GM23248 (cell line): Measurements from ENCODE around the gene BORA. TPM values are rescaled to one million over a fixed set of nuclear protein-coding genes. Genes with fewer than 3 reads are reported as not detected.
A peak's percentile ranks its signal among the peaks of the same experiment; 100 is the strongest.

Experiments
- DNase-seq: peaks from one replicate; pipeline ENCODE4 v3.0.0-alpha.2; 2015
- H2AFZ ChIP-seq: fragments of 200-600 bp; sonication (generic); 2 replicates; pipeline ENCODE4 v1.6.1; 2016; ENCODE audit warnings: antibody characterized with exemption
- H3F3A ChIP-seq: fragments of 200-600 bp; sonication (generic); 2 replicates; pipeline ENCODE4 v1.6.1; 2016; ENCODE audit warnings: mild to moderate bottlenecking, antibody characterized with exemption, mixed run types; ENCODE audit not compliant: insufficient read depth
- H3K27ac ChIP-seq: fragments of 200-600 bp; sonication (generic); 2 replicates; pipeline ENCODE4 v1.5.1; 2016; ENCODE audit warnings: mild to moderate bottlenecking
- H3K27me3 ChIP-seq: fragments of 200-600 bp; sonication (generic); replicated peaks from 2 replicates; pipeline ENCODE4 v1.6.1; 2016; ENCODE audit warnings: mild to moderate bottlenecking; ENCODE audit not compliant: insufficient read depth
- H3K36me3 ChIP-seq: fragments of 200-600 bp; sonication (generic); 2 replicates; pipeline ENCODE4 v1.6.1; 2016; ENCODE audit warnings: low read depth, mild to moderate bottlenecking
- H3K4me1 ChIP-seq: fragments of 200-600 bp; sonication (generic); 2 replicates; pipeline ENCODE4 v1.6.1; 2016; ENCODE audit warnings: mild to moderate bottlenecking; ENCODE audit not compliant: insufficient read depth
- H3K4me2 ChIP-seq: fragments of 200-600 bp; sonication (generic); one replicate; pipeline ENCODE4 v1.6.1; 2016; ENCODE audit warnings: mild to moderate bottlenecking; ENCODE audit not compliant: unreplicated experiment
- H3K4me3 ChIP-seq: fragments of 200-600 bp; sonication (generic); 2 replicates; pipeline ENCODE4 v1.5.1; 2016; ENCODE audit warnings: mild to moderate bottlenecking
- H3K79me2 ChIP-seq: fragments of 200-600 bp; sonication (generic); 2 replicates; pipeline ENCODE4 v1.6.1; 2016; ENCODE audit warnings: mild to moderate bottlenecking; ENCODE audit not compliant: insufficient read depth
- H3K9ac ChIP-seq: fragments of 200-600 bp; sonication (generic); 2 replicates; pipeline ENCODE4 v1.6.1; 2016; ENCODE audit warnings: mild to moderate bottlenecking
- H3K9me2 ChIP-seq: fragments of 200-600 bp; sonication (generic); 2 replicates; pipeline ENCODE4 v1.6.1; 2016; ENCODE audit warnings: mixed run types, mild to moderate bottlenecking, moderate library complexity; ENCODE audit not compliant: insufficient read depth
- H3K9me3 ChIP-seq: fragments of 200-600 bp; sonication (generic); one replicate; pipeline ENCODE4 v1.6.1; 2017; ENCODE audit warnings: low read depth
- H4K20me1 ChIP-seq: fragments of 200-600 bp; sonication (generic); 2 replicates; pipeline ENCODE4 v1.6.0; 2016; ENCODE audit not compliant: insufficient read depth
- EZH2 ChIP-seq: fragments of 200-600 bp; sonication (generic); IDR thresholded peaks from 2 replicates; pipeline ENCODE4 v1.6.1; 2018; ENCODE audit warnings: antibody characterized with exemption, mild to moderate bottlenecking; ENCODE audit not compliant: insufficient read depth, poor library complexity, severe bottlenecking
- EZH2phosphoT487 ChIP-seq: fragments of 200-600 bp; sonication (generic); IDR thresholded peaks from 2 replicates; pipeline ENCODE4 v1.6.1; 2018; ENCODE audit warnings: antibody characterized with exemption, moderate library complexity, mild to moderate bottlenecking, low read depth; ENCODE audit not compliant: insufficient read depth
- WGBS, 2 experiments: methylation state at CpG; one replicate each; pipeline ENCODE4 v1.1.6; 2015 to 2017; ENCODE audit warnings: low lambda C conversion rate in 2 of 2, low coverage in 1 of 2; ENCODE audit errors: missing lambda C conversion rate in 2 of 2; 5-methylcytosine and 5-hydroxymethylcytosine counted together
- in situ Hi-C: fragments of 300-500 bp; cut with MboI; formaldehyde crosslinking; loops from 2 replicates; pipeline ENCODE4 v1.15.0; 2020
- polyA plus RNA-seq: library from polyadenylated mRNA; unstranded; fragments of >200 nt; fragmentation: Nextera tagmentation; extraction: Ambion mirVana; gene quantifications from 2 replicates; pipeline ENCODE4 v1.2.1, GENCODE V29; 2016
- total RNA-seq: library from RNA; depleted of rRNA; stranded (reverse); fragments of >200 nt; shearing (Covaris generic); gene quantifications from 2 replicates; pipeline ENCODE4 v1.2.3, GENCODE V29; 2014

The BORA gene
- total and polyA plus RNA-seq, 2 experiments from 2014 or later: 5.5 to 7.2 TPM

- H3K4me2 ChIP-seq: no peak overlapping the region
- no peaks in the 10 kb centered on the region for H3K9me2 ChIP-seq
- TF ChIP-seq EZH2: no peak
- no peak for TF ChIP-seq EZH2phosphoT487
- no peak overlapping the region for H3K27ac ChIP-seq
- in situ Hi-C loops: no loop called here
- peaks cover 16% of the 10 kb centered on the region; the same call in 1 of the 2 replicates for H3F3A ChIP-seq
- DNase-seq: no peak
- H3K9ac ChIP-seq: no peak overlapping the region
- no peaks in the 10 kb centered on the region for H3K27me3 ChIP-seq
- no peak overlapping the region for H2AFZ ChIP-seq
- no peaks in the 10 kb centered on the region for H3K4me1 ChIP-seq
- WGBS, 2 experiments: 71 to 88% methylated on average over 1 of the region's 1 CpG
- no peaks in the 10 kb centered on the region for H3K9me3 ChIP-seq
- no peaks in the 10 kb centered on the region for H4K20me1 ChIP-seq
- no peak overlapping the region for H3K4me3 ChIP-seq
- H3K36me3 ChIP-seq: peaks cover 20% of the 10 kb centered on the region
- H3K79me2 ChIP-seq: peaks cover 21% of the 10 kb centered on the region
These were observed 17.5 kb downstream of the BORA start for GRCh38 chr13:72745260-72745659.

GRCh38 chr13:72751220-72751619 is 23.5 kb downstream of the BORA start:
- H3K36me3 ChIP-seq: peaks cover 48% of the 10 kb centered on the region
- H3K79me2 ChIP-seq: peaks cover 58% of the 10 kb centered on the region
- no peaks in the 10 kb centered on the region for H3K4me1 ChIP-seq
- DNase-seq: no peak
- no peaks in the 10 kb centered on the region for H3K9me3 ChIP-seq
- no peak overlapping the region for H3K27ac ChIP-seq
- no peak overlapping the region for H2AFZ ChIP-seq
- no peak for TF ChIP-seq EZH2
- TF ChIP-seq EZH2phosphoT487: no peak
- no peak overlapping the region for H3K4me2 ChIP-seq
- H4K20me1 ChIP-seq: no peaks in the 10 kb centered on the region
- in situ Hi-C loops: no loop called here
- H3K9me2 ChIP-seq: no peaks in the 10 kb centered on the region
- no peak overlapping the region for H3K4me3 ChIP-seq
- H3K27me3 ChIP-seq: no peaks in the 10 kb centered on the region
- peaks cover 19% of the 10 kb centered on the region; the same call in 1 of the 2 replicates for H3F3A ChIP-seq
- H3K9ac ChIP-seq: no peak overlapping the region

- H3K79me2 ChIP-seq: peaks cover 54% of the 10 kb centered on the region
- no peaks in the 10 kb centered on the region for H4K20me1 ChIP-seq
- H2AFZ ChIP-seq: no peak overlapping the region
These were observed 26.4 kb downstream of the BORA start for GRCh38 chr13:72754111-72754510.

GRCh38 chr13:72757792-72758535 is 30.2 kb downstream of the BORA start:
- Histone ChIP-seq H3K27me3 (no peaks in the 10 kb centered on the region), H4K20me1 (no peaks in the 10 kb centered on the region), H2AFZ (no peak overlapping the region), H3K9ac (no peak overlapping the region), H3F3A (peaks cover 31% of the 10 kb centered on the region; the same call in 1 of the 2 replicates), H3K9me2 (no peaks in the 10 kb centered on the region), H3K9me3 (no peaks in the 10 kb centered on the region), H3K79me2 (peaks cover 24% of the 10 kb centered on the region), H3K4me1 (no peaks in the 10 kb centered on the region), H3K27ac (no peak overlapping the region), H3K4me2 (no peak overlapping the region), H3K4me3 (no peak overlapping the region), H3K36me3 (peaks cover 76% of the 10 kb centered on the region)
- in situ Hi-C loops: no loop called here
- TF ChIP-seq EZH2 (no peak), EZH2phosphoT487 (no peak)
- DNase-seq: peak; percentile 9
- WGBS, 2 experiments: 72 to 74% methylated on average over 4 of the region's 4 CpGs

More at GRCh38 chr13:72754111-72754510, 26.4 kb downstream of the BORA start:
- TF ChIP-seq EZH2 (no peak), EZH2phosphoT487 (no peak)
- 96 to 99% methylated on average over 6 of the region's 6 CpGs for WGBS, 2 experiments
- Histone ChIP-seq H3K4me1 (no peaks in the 10 kb centered on the region), H3K9me2 (no peaks in the 10 kb centered on the region), H3K9ac (no peak overlapping the region), H3K9me3 (no peaks in the 10 kb centered on the region), H3K27ac (no peak overlapping the region), H3K4me3 (no peak overlapping the region), H3K36me3 (peaks cover 60% of the 10 kb centered on the region), H3K4me2 (no peak overlapping the region), H3K27me3 (no peaks in the 10 kb centered on the region), H3F3A (peaks cover 22% of the 10 kb centered on the region; the same call in 1 of the 2 replicates)
- DNase-seq: no peak
- in situ Hi-C loops: no loop called here
